ENCODE measurements around the gene KRT10. TPM values are rescaled to one million over a fixed set of nuclear protein-coding genes. Genes with fewer than 3 reads are reported as not detected.
A peak's percentile ranks its signal among the peaks of the same experiment; 100 is the strongest.

Gene KRT10
- total RNA-seq, 1 experiment from 2014 or later = 28.4 TPM

DNA sequence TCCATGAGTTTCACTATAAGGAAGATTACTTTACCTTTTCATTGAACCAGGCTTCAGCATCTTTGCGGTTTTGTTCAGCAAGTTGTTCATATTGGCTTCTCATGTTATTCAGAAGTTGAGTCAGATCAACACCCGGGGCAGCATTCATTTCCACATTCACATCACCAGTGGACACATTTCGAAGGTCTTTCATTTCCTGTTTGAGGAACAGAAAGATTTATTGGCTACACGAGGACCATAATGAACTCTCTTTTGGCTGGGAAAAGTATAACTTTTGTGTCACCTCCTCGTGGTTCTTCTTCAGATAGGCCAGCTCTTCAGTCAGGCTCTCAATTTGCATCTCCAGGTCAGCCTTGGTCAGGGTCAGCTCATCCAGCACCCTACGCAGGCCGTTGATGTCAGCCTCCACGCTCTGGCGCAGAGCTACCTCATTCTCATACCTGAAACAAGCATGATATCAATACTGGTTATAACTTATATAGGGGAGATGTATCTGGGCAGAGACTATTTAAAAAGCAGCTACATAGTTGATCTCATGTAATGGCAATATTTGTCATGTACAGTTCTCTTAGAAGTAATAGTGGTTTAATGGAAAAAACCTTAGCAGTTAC is 2.1 kb downstream of the KRT10 start:
- no peak overlapping the region for H3K27ac ChIP-seq (ENCODE audit: insufficient read length, low read depth, low read length)
- H3K18ac ChIP-seq (ENCODE audit: insufficient read length, low read depth, low read length) = no peak overlapping the region
- no peak overlapping the region for H3K4me2 ChIP-seq (ENCODE audit: insufficient read depth, insufficient read length, low read length)

More for the DNA sequence above, 2.1 kb downstream of the KRT10 start:
- Histone ChIP-seq H3K9me3 (ENCODE audit: control insufficient read depth, low read depth, low read length) (no peaks in the 10 kb centered on the region), H2BK5ac (ENCODE audit: insufficient read length, low read length) (no peak overlapping the region), H3T11ph (ENCODE audit: low read length) (no peak overlapping the region), H3K56ac (ENCODE audit: insufficient read length, low read depth, low read length) (no peak overlapping the region), H2BK120ac (ENCODE audit: low read depth, low read length, poor library complexity, severe bottlenecking) (no peak overlapping the region), H3K23me2 (ENCODE audit: insufficient read length, low read depth, low read length, poor library complexity, severe bottlenecking) (peaks cover 3% of the 10 kb centered on the region), H2AFZ (ENCODE audit: low read length) (no peak overlapping the region), H3K23ac (ENCODE audit: insufficient read length, low read depth, low read length) (no peak overlapping the region), H2BK20ac (ENCODE audit: low read depth, low read length, poor library complexity, severe bottlenecking) (no peak overlapping the region), H3K4ac (ENCODE audit: low read depth, low read length) (no peak overlapping the region), H3K79me2 (ENCODE audit: insufficient read depth, low read length) (no peaks in the 10 kb centered on the region), H4K20me1 (ENCODE audit: control insufficient read depth, insufficient read depth, insufficient read length) (no peaks in the 10 kb centered on the region), H3K4me1 (ENCODE audit: insufficient read depth, low read length) (no peaks in the 10 kb centered on the region), H3K14ac (ENCODE audit: insufficient read depth, low read length) (no peak overlapping the region), H2BK12ac (ENCODE audit: insufficient read length, low read depth, low read length) (no peak overlapping the region), H4K8ac (replicated peaks; ENCODE audit: insufficient read length, low read depth, low read length) (no peak overlapping the region), H3K79me1 (ENCODE audit: insufficient read depth, low read depth, low read length, poor library complexity, severe bottlenecking) (no peaks in the 10 kb centered on the region), H4K91ac (ENCODE audit: insufficient read length, low read depth, low read length) (no peak overlapping the region), H2AK5ac (ENCODE audit: insufficient read length, low read length) (no peak overlapping the region), H3K27me3 (ENCODE audit: insufficient read depth, low read length) (no peaks in the 10 kb centered on the region), H4K5ac (ENCODE audit: insufficient read length, low read depth, low read length) (no peak overlapping the region), H2BK15ac (ENCODE audit: low read depth, low read length) (no peak overlapping the region), H3K9ac (ENCODE audit: extremely low read depth, insufficient read length, low read length) (no peak overlapping the region)
- Mint-ChIP-seq H3K27ac (no peak overlapping the region), H3K27me3 (ENCODE audit: low read depth) (peaks cover 75% of the 10 kb centered on the region), H3K4me1 (peaks cover 0 to 8% of the 10 kb centered on the region in 2 experiments; a peak in 1 of 4 replicates), H3K4me3 (peak overlapping the region in 1 of 2 experiments; percentile 43; a peak in 2 of 5 replicates), H3K36me3 (ENCODE audit: insufficient read depth in 1 of 3, low read depth in 3 of 3) (peaks cover 0 to 13% (median 10%) of the 10 kb centered on the region in 3 experiments; a peak in 5 of 7 replicates), H3K9me3 (no peaks in the 10 kb centered on the region)
- WGBS (ENCODE audit: extremely low coverage, insufficient read length, low lambda C conversion rate) = no CpG with 5 or more reads among the region's 9 CpGs
- no peak for DNase-seq
- TF ChIP-seq, protein P1, sequence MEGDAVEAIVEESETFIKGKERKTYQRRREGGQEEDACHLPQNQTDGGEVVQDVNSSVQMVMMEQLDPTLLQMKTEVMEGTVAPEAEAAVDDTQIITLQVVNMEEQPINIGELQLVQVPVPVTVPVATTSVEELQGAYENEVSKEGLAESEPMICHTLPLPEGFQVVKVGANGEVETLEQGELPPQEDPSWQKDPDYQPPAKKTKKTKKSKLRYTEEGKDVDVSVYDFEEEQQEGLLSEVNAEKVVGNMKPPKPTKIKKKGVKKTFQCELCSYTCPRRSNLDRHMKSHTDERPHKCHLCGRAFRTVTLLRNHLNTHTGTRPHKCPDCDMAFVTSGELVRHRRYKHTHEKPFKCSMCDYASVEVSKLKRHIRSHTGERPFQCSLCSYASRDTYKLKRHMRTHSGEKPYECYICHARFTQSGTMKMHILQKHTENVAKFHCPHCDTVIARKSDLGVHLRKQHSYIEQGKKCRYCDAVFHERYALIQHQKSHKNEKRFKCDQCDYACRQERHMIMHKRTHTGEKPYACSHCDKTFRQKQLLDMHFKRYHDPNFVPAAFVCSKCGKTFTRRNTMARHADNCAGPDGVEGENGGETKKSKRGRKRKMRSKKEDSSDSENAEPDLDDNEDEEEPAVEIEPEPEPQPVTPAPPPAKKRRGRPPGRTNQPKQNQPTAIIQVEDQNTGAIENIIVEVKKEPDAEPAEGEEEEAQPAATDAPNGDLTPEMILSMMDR (conservative IDR thresholded peaks at IDR 0.05) = no peak

Data from H9 (cell line).